AG10803 (cell line): ENCODE results near the gene NCKAP1.

ENCODE experiments used
- DNase-seq: peaks from one replicate; pipeline ENCODE4 v3.0.0; 2010; ENCODE audit warnings: low read depth
- H3K4me3 ChIP-seq: 2 replicates; pipeline ENCODE4 v1.5.1; 2011; ENCODE audit warnings: mild to moderate bottlenecking, low read length, control low read depth
- TF ChIP-seq, protein P1 (sequence below): conservative IDR thresholded peaks from 2 replicates; pipeline ENCODE4 v1.5.1; 2011; ENCODE audit warnings: mild to moderate bottlenecking, low read length, control low read depth, inconsistent platforms

The NCKAP1 gene

DNA sequence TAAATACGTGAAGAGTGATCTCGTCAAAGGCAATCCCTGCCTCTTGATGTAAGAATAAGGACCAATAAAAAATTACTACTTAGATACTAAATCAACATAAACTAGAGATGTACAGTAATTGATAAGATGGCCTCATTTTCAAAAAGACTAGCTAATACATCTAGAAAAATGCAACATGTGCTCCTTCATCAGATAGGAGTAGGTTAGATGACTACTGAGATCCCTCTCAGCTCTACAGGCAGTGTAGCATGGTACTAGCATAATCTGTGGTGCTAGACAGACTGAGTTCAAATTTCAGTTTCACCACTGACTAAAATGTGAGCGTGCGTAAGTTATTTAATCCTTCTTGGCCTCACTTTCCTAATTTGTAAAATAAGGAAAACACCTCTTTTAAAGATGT lies 89.2 kb downstream of the NCKAP1 start:
- no peak for DNase-seq
- TF ChIP-seq, protein P1, sequence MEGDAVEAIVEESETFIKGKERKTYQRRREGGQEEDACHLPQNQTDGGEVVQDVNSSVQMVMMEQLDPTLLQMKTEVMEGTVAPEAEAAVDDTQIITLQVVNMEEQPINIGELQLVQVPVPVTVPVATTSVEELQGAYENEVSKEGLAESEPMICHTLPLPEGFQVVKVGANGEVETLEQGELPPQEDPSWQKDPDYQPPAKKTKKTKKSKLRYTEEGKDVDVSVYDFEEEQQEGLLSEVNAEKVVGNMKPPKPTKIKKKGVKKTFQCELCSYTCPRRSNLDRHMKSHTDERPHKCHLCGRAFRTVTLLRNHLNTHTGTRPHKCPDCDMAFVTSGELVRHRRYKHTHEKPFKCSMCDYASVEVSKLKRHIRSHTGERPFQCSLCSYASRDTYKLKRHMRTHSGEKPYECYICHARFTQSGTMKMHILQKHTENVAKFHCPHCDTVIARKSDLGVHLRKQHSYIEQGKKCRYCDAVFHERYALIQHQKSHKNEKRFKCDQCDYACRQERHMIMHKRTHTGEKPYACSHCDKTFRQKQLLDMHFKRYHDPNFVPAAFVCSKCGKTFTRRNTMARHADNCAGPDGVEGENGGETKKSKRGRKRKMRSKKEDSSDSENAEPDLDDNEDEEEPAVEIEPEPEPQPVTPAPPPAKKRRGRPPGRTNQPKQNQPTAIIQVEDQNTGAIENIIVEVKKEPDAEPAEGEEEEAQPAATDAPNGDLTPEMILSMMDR: no peak

DNA sequence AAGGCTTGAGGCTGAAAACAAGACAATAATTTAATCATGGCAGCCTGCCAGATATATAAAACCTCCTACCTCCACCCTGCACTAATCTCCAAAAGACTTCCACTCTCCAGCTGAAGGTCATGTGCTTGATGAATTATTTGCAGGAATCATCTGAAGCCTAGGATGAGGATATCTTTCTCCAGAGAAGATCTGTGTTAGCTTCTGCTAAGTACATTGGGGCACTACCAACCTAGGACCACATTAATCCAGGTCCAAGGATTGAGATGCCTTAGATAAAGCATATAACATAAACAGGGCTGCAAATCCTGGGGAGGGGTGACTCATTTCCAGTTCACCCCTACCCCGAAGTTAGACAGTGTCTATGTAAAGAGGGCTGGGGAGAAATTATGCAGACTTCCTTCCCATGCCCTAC lies 91.3 kb downstream of the NCKAP1 start:
- TF ChIP-seq, protein P1: no peak
- no peak for DNase-seq
- H3K4me3 ChIP-seq: no peak overlapping the region

More for the DNA sequence above, 89.2 kb downstream of the NCKAP1 start:
- H3K4me3 ChIP-seq: no peak overlapping the region

DNA sequence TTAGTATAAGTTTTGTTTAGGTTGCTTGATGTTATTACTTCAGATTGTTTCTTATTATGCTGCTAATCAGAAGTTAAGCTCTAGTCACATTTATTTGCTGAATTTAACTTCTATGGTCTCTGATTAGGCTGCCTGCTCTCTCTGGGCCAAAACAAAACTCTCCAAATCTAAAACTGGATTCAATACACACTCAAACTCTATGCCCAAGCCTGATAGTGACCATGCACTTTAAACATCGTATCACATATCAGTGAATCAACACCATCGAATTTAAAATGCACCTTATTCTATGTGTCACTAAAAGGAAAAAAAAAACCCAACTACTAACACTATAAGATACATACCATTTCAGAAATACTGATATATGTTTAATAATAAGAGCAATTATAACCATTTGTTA lies 94.9 kb downstream of the NCKAP1 start:
- no peak overlapping the region for H3K4me3 ChIP-seq
- TF ChIP-seq, protein P1: no peak
- no peak for DNase-seq

DNA sequence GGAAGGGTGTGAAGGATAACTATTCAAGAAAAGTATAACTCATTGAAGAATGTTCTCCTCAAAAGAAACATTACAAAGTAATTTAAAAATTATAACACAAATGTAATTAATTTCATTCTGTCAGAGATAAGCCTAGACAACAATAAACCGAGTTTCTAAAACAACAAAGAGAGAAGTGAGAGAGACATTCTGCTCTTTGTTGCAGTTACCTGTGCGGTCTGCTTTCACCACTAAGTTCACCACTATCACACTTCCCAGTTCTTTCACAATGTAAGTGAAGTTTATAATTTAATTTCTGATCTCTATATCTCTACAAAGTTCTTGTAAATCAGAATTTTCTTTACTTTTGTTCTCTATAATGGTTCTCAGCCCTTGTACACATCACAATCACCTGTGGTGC lies 95.5 kb downstream of the NCKAP1 start:
- H3K4me3 ChIP-seq: no peak overlapping the region
- no peak for DNase-seq
- TF ChIP-seq, protein P1: no peak

DNA sequence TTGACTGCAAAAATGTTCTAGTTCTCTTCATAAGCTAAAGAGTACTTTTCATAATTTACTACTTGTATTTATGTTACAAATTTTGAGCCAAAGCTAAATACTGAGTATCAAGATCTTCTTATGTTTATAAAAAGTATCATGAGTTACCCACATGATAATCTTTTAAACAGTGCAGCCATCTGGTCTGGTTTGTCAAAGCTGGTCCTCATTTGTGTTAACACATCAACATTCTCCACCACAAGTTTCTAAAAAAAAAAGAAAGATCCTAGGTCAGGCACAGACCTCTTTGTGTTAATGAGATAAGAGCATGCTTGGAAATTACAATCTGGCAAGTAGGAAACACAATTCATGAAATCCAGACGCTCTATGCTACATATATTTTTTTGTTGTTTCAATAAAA lies 96.3 kb downstream of the NCKAP1 start:
- H3K4me3 ChIP-seq: no peak overlapping the region
- no peak for DNase-seq
- TF ChIP-seq, protein P1: no peak

DNA sequence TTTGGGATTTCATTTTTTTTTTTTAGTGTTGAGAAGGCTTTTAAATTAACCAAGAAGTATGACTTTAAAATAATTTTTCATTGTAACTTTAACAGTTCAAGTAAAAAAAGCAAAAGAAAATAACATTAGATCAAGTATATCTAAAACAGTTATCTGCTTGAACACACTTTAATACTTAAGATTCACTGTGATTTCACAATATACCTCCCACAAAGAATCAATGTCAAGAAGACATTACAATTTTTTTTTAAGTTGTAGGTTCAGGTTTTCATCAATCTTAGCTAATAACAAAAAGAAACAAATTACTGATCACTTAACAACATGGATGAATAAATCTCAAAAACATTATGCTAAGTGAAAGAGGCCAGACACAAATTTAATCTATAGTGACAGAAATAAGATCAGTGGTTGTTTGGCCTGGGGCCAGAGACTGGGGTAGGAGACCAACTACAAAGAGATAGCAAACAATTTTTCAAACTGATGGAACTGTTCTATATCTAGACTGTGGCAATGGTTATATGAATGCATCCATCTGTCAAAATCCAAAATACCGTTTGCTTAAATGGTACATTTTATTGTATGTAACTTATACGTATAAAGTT lies 97.0 kb downstream of the NCKAP1 start:
- TF ChIP-seq, protein P1: no peak
- H3K4me3 ChIP-seq: no peak overlapping the region
- DNase-seq: no peak

DNA sequence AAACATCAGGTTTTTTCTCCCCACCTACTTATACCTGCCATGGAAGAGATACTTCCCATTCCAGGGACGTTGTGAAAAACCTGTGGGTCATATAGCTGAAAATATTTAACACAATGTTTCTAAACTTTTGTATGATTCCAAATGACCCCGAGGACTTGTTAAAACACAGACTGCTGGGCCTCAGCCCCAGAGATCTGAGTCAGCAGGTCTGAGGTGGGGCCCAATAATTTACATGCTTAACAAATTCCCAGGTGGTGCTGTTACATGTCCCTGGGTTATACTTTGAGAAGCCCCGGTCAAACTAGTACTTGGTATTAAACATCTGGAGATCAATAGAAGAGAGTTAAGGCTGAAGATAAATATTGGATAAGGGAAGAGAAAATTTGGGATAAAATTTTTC lies 100.4 kb downstream of the NCKAP1 start:
- TF ChIP-seq, protein P1: no peak
- H3K4me3 ChIP-seq: no peak overlapping the region
- no peak for DNase-seq
